K562 (cell line): Measurements from ENCODE around the gene EPC2. TPM values are rescaled to one million over a fixed set of nuclear protein-coding genes. Genes with fewer than 3 reads are reported as not detected.

ENCODE experiments used
- CBFA2T3 ChIP-seq: fragments of 450-650 bp; IDR thresholded peaks from 2 replicates; pipeline ENCODE4 v1.6.1; 2017
- CTBP1 ChIP-seq: fragments of 450-650 bp; IDR thresholded peaks from 2 replicates; pipeline ENCODE4 v1.6.1; 2016; ENCODE audit warnings: borderline replicate concordance
- ERF ChIP-seq: fragments of 450-650 bp; formaldehyde crosslinking; IDR thresholded peaks from 2 replicates; pipeline ENCODE4 v1.4.0; 2020; ENCODE audit warnings: mild to moderate bottlenecking, mixed read lengths
- FOXK1 ChIP-seq: sonication (generic); formaldehyde crosslinking; IDR thresholded peaks from 2 replicates; pipeline ENCODE4 v1.8.0; 2022; ENCODE audit warnings: missing genetic modification reagents, mild to moderate bottlenecking, borderline replicate concordance
- FOXK2 ChIP-seq, 2 experiments: fragments of 450-650 bp; IDR thresholded peaks in 1 of 2; conservative IDR thresholded peaks in 1 of 2; 2 replicates each; pipeline ENCODE4 v1.6.1; 2016; ENCODE audit warnings: low read depth in 2 of 2, mild to moderate bottlenecking in 1 of 2
- HDAC1 ChIP-seq, 2 experiments: fragments of 450-650 bp; IDR thresholded peaks; 2 replicates each; pipeline ENCODE4 v1.6.1; 2016 to 2017; ENCODE audit warnings: inconsistent platforms in 1 of 2, mild to moderate bottlenecking in 1 of 2, moderate library complexity in 1 of 2
- HDAC2 ChIP-seq: fragments of 450-650 bp; IDR thresholded peaks from 2 replicates; pipeline ENCODE4 v1.6.1; 2016; ENCODE audit warnings: mild to moderate bottlenecking
- HDAC3 ChIP-seq: fragments of 450-650 bp; IDR thresholded peaks from 2 replicates; pipeline ENCODE4 v1.6.1; 2018; ENCODE audit warnings: borderline replicate concordance, mild to moderate bottlenecking, moderate library complexity; ENCODE audit not compliant: partially characterized antibody
- HSF4 ChIP-seq: fragments of 250-450 bp; sonication (Bioruptor Pico); IDR thresholded peaks from 2 replicates; pipeline ENCODE4 v2.1.2; 2022; ENCODE audit warnings: mild to moderate bottlenecking, moderate library complexity, borderline replicate concordance
- NRF1 ChIP-seq, 2 experiments: fragments of 450-650 bp; IDR thresholded peaks in 1 of 2; conservative IDR thresholded peaks in 1 of 2; 2 replicates each; pipeline ENCODE4 v1.6.1; 2014; ENCODE audit warnings: mild to moderate bottlenecking in 2 of 2
- RAD51 ChIP-seq: fragments of 450-650 bp; IDR thresholded peaks from 2 replicates; pipeline ENCODE4 v1.7.1; 2016; ENCODE audit warnings: low read depth, mild to moderate bottlenecking, borderline replicate concordance
- SMARCA4 ChIP-seq: fragments of 450-650 bp; IDR thresholded peaks from 2 replicates; pipeline ENCODE4 v1.6.1; 2016
- SP1 ChIP-seq: sonication (generic); formaldehyde crosslinking; IDR thresholded peaks from 2 replicates; pipeline ENCODE4 v1.8.1; 2022; ENCODE audit warnings: mild to moderate bottlenecking, missing genetic modification reagents
- ZBTB17 ChIP-seq: fragments of 450-650 bp; formaldehyde crosslinking; IDR thresholded peaks from 2 replicates; pipeline ENCODE4 v1.4.0; 2020; ENCODE audit warnings: mild to moderate bottlenecking
- ZNF507 ChIP-seq: conservative IDR thresholded peaks from 2 replicates; pipeline ENCODE4 v1.6.1; 2017; ENCODE audit warnings: missing genetic modification characterization, missing compliant biosample characterization
- ZNF778 ChIP-seq: fragments of 450-650 bp; formaldehyde crosslinking; IDR thresholded peaks from 2 replicates; pipeline ENCODE4 v1.4.0; 2020; ENCODE audit warnings: mild to moderate bottlenecking, moderate library complexity
- ZSCAN32 ChIP-seq: fragments of 450-650 bp; formaldehyde crosslinking; IDR thresholded peaks from 2 replicates; pipeline ENCODE4 v1.4.0; 2020; ENCODE audit warnings: mild to moderate bottlenecking, moderate library complexity
- polyA plus RNA-seq, 8 experiments: library from polyadenylated mRNA; depleted of rRNA in 4 of 8; stranded (reverse) in 5 of 8; unstranded in 3 of 8; fragments of >200 nt; fragmentation: Nextera tagmentation in 2 of 8; fragmentation: Illumina TruSeq in 1 of 8; extraction: Ambion mirVana in 2 of 8; extraction: Trizol in 1 of 8; gene quantifications; 2 replicates each; pipeline versions ENCODE4 v1.2.1 to v1.2.3, GENCODE V29; 2011 to 2014; ENCODE audit warnings: inconsistent platforms in 1 of 8, missing spikeins in 1 of 8
- total RNA-seq, 7 experiments: library from RNA; depleted of rRNA in 6 of 7; stranded (reverse); fragments of >200 nt in 6 of 7; fragmentation: Illumina TruSeq in 2 of 7; extraction: Trizol in 2 of 7; gene quantifications; 2 replicates each; pipeline versions ENCODE4 v1.2.1 to v1.2.3, GENCODE V29; 2011 to 2021; ENCODE audit warnings: low replicate concordance in 1 of 7
- TF ChIP-seq, protein P1 (sequence below), 3 experiments: fragments of 200-800 bp in 1 of 3; fragments of 250-450 bp in 1 of 3; fragments of 450-650 bp in 1 of 3; sonication (Bioruptor Pico) in 1 of 3; sonication (Bioruptor generic) in 1 of 3; formaldehyde crosslinking in 1 of 3; IDR thresholded peaks; 2 replicates each; pipeline versions ENCODE4 v1.6.1 to v1.8.0; 2016 to 2022; ENCODE audit warnings: mild to moderate bottlenecking in 2 of 3, missing genetic modification characterization in 2 of 3, missing compliant biosample characterization in 1 of 3, moderate library complexity in 1 of 3
- TF ChIP-seq, protein P2 (sequence below), 2 experiments: fragments of 450-650 bp in 1 of 2; sonication (generic) in 1 of 2; formaldehyde crosslinking in 1 of 2; IDR thresholded peaks in 1 of 2; conservative IDR thresholded peaks in 1 of 2; 2 replicates each; pipeline versions ENCODE4 v1.6.1 to v1.8.1; 2016 to 2023; ENCODE audit warnings: mild to moderate bottlenecking in 2 of 2, moderate library complexity in 2 of 2, inconsistent platforms in 1 of 2, missing genetic modification reagents in 1 of 2
- TF ChIP-seq, protein P3 (sequence below), 2 experiments: IDR thresholded peaks; 2 replicates each; pipeline ENCODE4 v1.6.1; 2011; ENCODE audit warnings: borderline replicate concordance in 1 of 2, control low read depth in 1 of 2, low read depth in 1 of 2, low read length in 1 of 2, mild to moderate bottlenecking in 1 of 2, mixed read lengths in 1 of 2, moderate library complexity in 1 of 2; ENCODE audit not compliant: insufficient read depth in 1 of 2, insufficient read length in 1 of 2, poor library complexity in 1 of 2, severe bottlenecking in 1 of 2; ENCODE audit errors: extremely low read depth in 1 of 2

EPC2 gene
- total and polyA plus RNA-seq, 9 of the 15 experiments (the other 6 are each of a cell fraction or from before 2014, with no cell fraction given): 7.0 to 35.8 (median 29.1) TPM

DNA sequence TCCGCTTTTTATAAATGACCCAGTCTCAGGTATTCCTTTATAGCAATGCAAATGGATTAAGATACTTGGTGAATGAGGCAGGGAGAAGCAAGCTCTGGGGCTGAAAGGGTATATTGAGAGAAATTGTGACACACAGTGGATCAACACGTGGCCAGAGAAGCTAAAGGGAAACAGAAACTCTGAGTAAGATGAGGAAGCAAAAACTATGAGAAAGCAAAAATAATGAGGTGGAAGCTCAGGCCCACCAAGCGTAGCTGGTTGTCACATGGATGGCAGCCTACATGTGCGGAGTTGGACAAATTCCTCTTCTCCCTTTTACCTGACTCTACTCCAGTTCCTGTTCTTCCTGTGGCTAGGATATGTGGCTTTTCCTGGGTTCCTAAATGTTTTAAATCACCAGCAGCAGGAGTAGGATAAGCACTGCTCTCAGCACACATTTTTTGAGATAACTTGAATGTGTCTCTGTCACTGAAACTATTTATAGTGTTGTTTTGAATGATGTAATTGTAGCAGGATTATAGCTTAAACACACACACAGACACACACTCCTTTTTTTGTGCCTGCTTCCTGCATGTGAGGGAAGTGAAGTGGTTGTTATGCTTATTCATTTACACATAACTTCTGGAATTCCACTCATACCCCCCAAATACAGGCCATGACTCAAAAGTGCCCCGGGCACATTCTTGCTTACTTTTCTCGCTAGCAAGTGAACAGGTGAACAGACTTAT, 30.1 kb upstream of the EPC2 start (continued):
- TF ChIP-seq HDAC1 (IDR thresholded peaks at IDR 0.05) (peak in 1 of 2 experiments; percentile 55; a peak in 1 of 4 replicates), SMARCA4 (peak; percentile 51; the same call in 1 of the 2 replicates), ZBTB17 (CRISPR knock-in tag) (0 out of 2 replicates have a peak, but pooled peaks have one; percentile 35), ERF (0 out of 2 replicates have a peak, but pooled peaks have one; percentile 79), HDAC3 (no peak), HSF4 (CRISPR knock-in tag) (no peak), RAD51 (peak; percentile 31), SP1 (CRISPR knock-in tag) (peak; percentile 15; the same call in 1 of the 2 replicates), NRF1 (conservative IDR thresholded peaks at IDR 0.05 in 1 of 2, IDR thresholded peaks at IDR 0.05 in 1 of 2) (0 out of 4 replicates have a peak, but pooled peaks of 1 of the 2 experiments have one; percentile 10), FOXK2 (conservative IDR thresholded peaks at IDR 0.05 in 1 of 2, IDR thresholded peaks at IDR 0.05 in 1 of 2; ENCODE audit: low read depth in 2 of 2) (peak; percentile 14 to 29; a peak in 1 of 4 replicates), ZSCAN32 (0 out of 2 replicates have a peak, but pooled peaks have one; percentile 33), CTBP1 (0 out of 2 replicates have a peak, but pooled peaks have one; percentile 20), FOXK1 (peak; percentile 76; the same call in 1 of the 2 replicates), CBFA2T3 (peak; percentile 36; the same call in 1 of the 2 replicates), HDAC2 (0 out of 2 replicates have a peak, but pooled peaks have one; percentile 31), ZNF507 (peak; percentile 83), ZNF778 (no peak)
- TF ChIP-seq, protein P1, sequence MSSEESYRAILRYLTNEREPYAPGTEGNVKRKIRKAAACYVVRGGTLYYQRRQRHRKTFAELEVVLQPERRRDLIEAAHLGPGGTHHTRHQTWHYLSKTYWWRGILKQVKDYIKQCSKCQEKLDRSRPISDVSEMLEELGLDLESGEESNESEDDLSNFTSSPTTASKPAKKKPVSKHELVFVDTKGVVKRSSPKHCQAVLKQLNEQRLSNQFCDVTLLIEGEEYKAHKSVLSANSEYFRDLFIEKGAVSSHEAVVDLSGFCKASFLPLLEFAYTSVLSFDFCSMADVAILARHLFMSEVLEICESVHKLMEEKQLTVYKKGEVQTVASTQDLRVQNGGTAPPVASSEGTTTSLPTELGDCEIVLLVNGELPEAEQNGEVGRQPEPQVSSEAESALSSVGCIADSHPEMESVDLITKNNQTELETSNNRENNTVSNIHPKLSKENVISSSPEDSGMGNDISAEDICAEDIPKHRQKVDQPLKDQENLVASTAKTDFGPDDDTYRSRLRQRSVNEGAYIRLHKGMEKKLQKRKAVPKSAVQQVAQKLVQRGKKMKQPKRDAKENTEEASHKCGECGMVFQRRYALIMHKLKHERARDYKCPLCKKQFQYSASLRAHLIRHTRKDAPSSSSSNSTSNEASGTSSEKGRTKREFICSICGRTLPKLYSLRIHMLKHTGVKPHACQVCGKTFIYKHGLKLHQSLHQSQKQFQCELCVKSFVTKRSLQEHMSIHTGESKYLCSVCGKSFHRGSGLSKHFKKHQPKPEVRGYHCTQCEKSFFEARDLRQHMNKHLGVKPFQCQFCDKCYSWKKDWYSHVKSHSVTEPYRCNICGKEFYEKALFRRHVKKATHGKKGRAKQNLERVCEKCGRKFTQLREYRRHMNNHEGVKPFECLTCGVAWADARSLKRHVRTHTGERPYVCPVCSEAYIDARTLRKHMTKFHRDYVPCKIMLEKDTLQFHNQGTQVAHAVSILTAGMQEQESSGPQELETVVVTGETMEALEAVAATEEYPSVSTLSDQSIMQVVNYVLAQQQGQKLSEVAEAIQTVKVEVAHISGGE (CRISPR knock-in tag; IDR thresholded peaks at IDR 0.05): peak in 1 of 3 experiments; percentile 57; a peak in 2 of 6 replicates
- TF ChIP-seq, protein P2, sequence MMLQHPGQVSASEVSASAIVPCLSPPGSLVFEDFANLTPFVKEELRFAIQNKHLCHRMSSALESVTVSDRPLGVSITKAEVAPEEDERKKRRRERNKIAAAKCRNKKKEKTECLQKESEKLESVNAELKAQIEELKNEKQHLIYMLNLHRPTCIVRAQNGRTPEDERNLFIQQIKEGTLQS (IDR thresholded peaks at IDR 0.05): peak; percentile 74
- TF ChIP-seq, protein P2 (CRISPR knock-in tag; conservative IDR thresholded peaks at IDR 0.05): no peak; the same call in 1 of the 2 replicates
- TF ChIP-seq, protein P3, sequence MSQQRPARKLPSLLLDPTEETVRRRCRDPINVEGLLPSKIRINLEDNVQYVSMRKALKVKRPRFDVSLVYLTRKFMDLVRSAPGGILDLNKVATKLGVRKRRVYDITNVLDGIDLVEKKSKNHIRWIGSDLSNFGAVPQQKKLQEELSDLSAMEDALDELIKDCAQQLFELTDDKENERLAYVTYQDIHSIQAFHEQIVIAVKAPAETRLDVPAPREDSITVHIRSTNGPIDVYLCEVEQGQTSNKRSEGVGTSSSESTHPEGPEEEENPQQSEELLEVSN (IDR thresholded peaks at IDR 0.05; ENCODE audit: borderline replicate concordance in 1 of 2, extremely low read depth in 1 of 2, insufficient read depth in 1 of 2, insufficient read length in 1 of 2, low read depth in 1 of 2, low read length in 1 of 2, poor library complexity in 1 of 2, severe bottlenecking in 1 of 2): peak in 1 of 2 experiments; percentile 22
